ENCODE data around the gene ABCA8. TPM values are rescaled to one million over a fixed set of nuclear protein-coding genes. Genes with fewer than 3 reads are reported as not detected.

Gene ABCA8
- total and polyA plus RNA-seq, 2 of the 8 experiments (the other 6 are each of a cell fraction or from before 2014, with no cell fraction given) = not detected

DNA sequence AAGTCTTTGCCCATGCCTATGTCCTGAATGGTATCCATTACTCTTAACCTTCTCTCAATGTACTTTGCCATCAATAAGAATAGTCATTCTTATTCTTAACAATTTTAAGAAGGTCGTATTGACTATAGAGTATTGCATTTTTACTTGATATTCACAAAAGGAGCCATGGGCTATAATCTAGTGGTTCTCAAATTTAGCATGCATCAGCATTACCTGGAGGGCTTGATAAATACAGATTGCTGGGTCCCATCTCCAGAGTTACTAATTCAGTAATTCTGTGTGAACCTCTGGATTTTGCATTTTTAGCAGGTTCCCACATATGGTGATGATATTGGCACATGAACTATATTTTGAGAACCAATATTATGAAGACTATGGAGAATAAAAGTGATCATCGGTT is 89.6 kb downstream of the ABCA8 start:
- Histone ChIP-seq H3K4ac (replicated peaks; ENCODE audit: insufficient read length, low read depth, low read length) (no peak overlapping the region), H2BK15ac (ENCODE audit: low read length) (no peak overlapping the region), H3K4me1 (replicated peaks in 1 of 4; ENCODE audit: control insufficient read depth in 3 of 4, insufficient read depth in 4 of 4, low read length in 3 of 4) (no peaks in the 10 kb centered on the region), H3K9me3 (ENCODE audit: insufficient read depth in 2 of 2, low read depth in 1 of 2, low read length in 1 of 2) (no peaks in the 10 kb centered on the region), H3K36me3 (ENCODE audit: control insufficient read depth in 2 of 4, insufficient read depth in 4 of 4, low read length in 3 of 4) (no peaks in the 10 kb centered on the region), H3K14ac (ENCODE audit: insufficient read length) (no peak overlapping the region), H2AK5ac (ENCODE audit: low read depth, low read length) (no peak overlapping the region), H2AFZ (ENCODE audit: low read length) (no peak overlapping the region), H3K79me1 (ENCODE audit: low read depth, low read length) (no peaks in the 10 kb centered on the region), H3K9ac (replicated peaks in 1 of 4; ENCODE audit: extremely low read depth in 1 of 4, low read depth in 3 of 4, low read length in 3 of 4) (no peak overlapping the region), H2BK5ac (ENCODE audit: low read depth, low read length) (no peak overlapping the region), H4K20me1 (replicated peaks in 1 of 2; ENCODE audit: control insufficient read depth in 1 of 2, insufficient read depth in 2 of 2, low read length in 2 of 2) (no peaks in the 10 kb centered on the region), H3K4me3 (ENCODE audit: extremely low read depth in 1 of 4, insufficient read depth in 2 of 4, low read depth in 3 of 4, low read length in 4 of 4) (no peak overlapping the region), H4K8ac (ENCODE audit: extremely low read depth, insufficient read depth, low read length) (no peak overlapping the region), H4K5ac (ENCODE audit: insufficient read length, low read depth, low read length) (no peak overlapping the region), H3K4me2 (ENCODE audit: insufficient read depth in 1 of 2, low read depth in 2 of 2, low read length in 2 of 2) (no peak overlapping the region), H4K91ac (replicated peaks; ENCODE audit: insufficient read length, low read length) (no peak overlapping the region), H2BK20ac (ENCODE audit: low read length) (no peak overlapping the region), H3K79me2 (ENCODE audit: control insufficient read depth in 1 of 2, insufficient read depth in 2 of 2, low read length in 2 of 2) (no peaks in the 10 kb centered on the region), H3K27ac (ENCODE audit: low read depth, low read length) (no peak overlapping the region), H3K23ac (ENCODE audit: insufficient read length) (no peak overlapping the region), H2BK12ac (ENCODE audit: low read depth, low read length) (no peak overlapping the region), H2BK120ac (replicated peaks; ENCODE audit: low read depth, low read length) (no peak overlapping the region), H3K18ac (ENCODE audit: extremely low read depth, low read length) (no peak overlapping the region), H3K56ac (replicated peaks; ENCODE audit: insufficient read length, low read depth, low read length) (no peak overlapping the region), H3K23me2 (ENCODE audit: low read depth, low read length) (no peaks in the 10 kb centered on the region), H3K27me3 (replicated peaks in 1 of 4; ENCODE audit: control insufficient read depth in 3 of 4, extremely low read depth in 1 of 4, insufficient read depth in 3 of 4, low read length in 3 of 4) (no peaks in the 10 kb centered on the region)
- DNase-seq (ENCODE audit: low read depth in 1 of 2, low spot score in 2 of 2) (no peak), FAIRE-seq (no peak)
- ChIA-PET POLR2A (ENCODE audit: partially characterized antibody) (no interaction called here), CTCF (ENCODE audit: partially characterized antibody) (no interaction called here)
- 64% methylated on average over 2 of the region's 2 CpGs; no CpG with 5 or more reads in 1 of the 2 experiments for WGBS, 2 experiments (ENCODE audit: extremely low coverage in 1 of 2, insufficient coverage in 1 of 2, insufficient read length in 1 of 2, insufficient replicate concordance in 2 of 2, low coverage in 1 of 2, low lambda C conversion rate in 2 of 2, missing lambda C conversion rate in 1 of 2)
- TF ChIP-seq EZH2 (IDR thresholded peaks at IDR 0.05; ENCODE audit: low read depth, low read length, severe bottlenecking) (no peak), SP4 (IDR thresholded peaks at IDR 0.05; ENCODE audit: low read length) (no peak)
